DND-41 (cell line): ENCODE data around the gene PSMC1.

Source experiments
- ATAC-seq: fragments of 200-7000 bp; cut with Tn5 transposase; 3 replicates; pipeline ENCODE4 v1.9.1; 2021; ENCODE audit warnings: low read depth; ENCODE audit not compliant: insufficient read depth
- DNase-seq: peaks from one replicate; pipeline ENCODE4 v3.0.0-alpha.2; 2020
- H2AFZ ChIP-seq: 2 replicates; pipeline ENCODE4 v1.6.0; 2012; ENCODE audit warnings: low read depth, low read length
- H3K27ac ChIP-seq: 2 replicates; pipeline ENCODE4 v1.5.1; 2012; ENCODE audit warnings: low read length, inconsistent platforms
- H3K27me3 ChIP-seq: fragments of 200-600 bp; sonication (generic); 2 replicates; pipeline ENCODE4 v1.6.0; 2012; ENCODE audit warnings: low read length, mild to moderate bottlenecking, inconsistent platforms; ENCODE audit not compliant: insufficient read depth, poor library complexity
- H3K36me3 ChIP-seq: 2 replicates; pipeline ENCODE4 v1.5.1; 2012; ENCODE audit warnings: low read length, inconsistent platforms; ENCODE audit not compliant: insufficient read depth
- H3K4me1 ChIP-seq: 2 replicates; pipeline ENCODE4 v1.5.1; 2012; ENCODE audit warnings: mild to moderate bottlenecking, low read length; ENCODE audit not compliant: insufficient read depth
- H3K4me2 ChIP-seq: 2 replicates; pipeline ENCODE4 v1.6.0; 2012; ENCODE audit warnings: mild to moderate bottlenecking, moderate library complexity, low read length, inconsistent platforms; ENCODE audit not compliant: insufficient read depth
- H3K4me3 ChIP-seq, 2 experiments: fragments of 200-600 bp in 1 of 2; shearing (Covaris generic) in 1 of 2; 2 replicates each; pipeline ENCODE4 v1.5.1; 2012 to 2016; ENCODE audit warnings: inconsistent platforms in 2 of 2, low read length in 2 of 2, mild to moderate bottlenecking in 2 of 2, low read depth in 1 of 2, moderate library complexity in 1 of 2
- H3K79me2 ChIP-seq: 2 replicates; pipeline ENCODE4 v1.6.0; 2012; ENCODE audit warnings: low read length, inconsistent platforms; ENCODE audit not compliant: insufficient read depth
- H3K9ac ChIP-seq: 2 replicates; pipeline ENCODE4 v1.6.0; 2012; ENCODE audit warnings: low read depth, mild to moderate bottlenecking, inconsistent platforms, low read length, moderate library complexity
- H3K9me3 ChIP-seq: 2 replicates; pipeline ENCODE4 v1.5.1; 2012; ENCODE audit warnings: low read length, moderate library complexity, mild to moderate bottlenecking, inconsistent platforms; ENCODE audit not compliant: insufficient read depth, severe bottlenecking
- H4K20me1 ChIP-seq: 2 replicates; pipeline ENCODE4 v1.6.0; 2012; ENCODE audit warnings: low read length; ENCODE audit not compliant: insufficient read depth
- CTCF ChIP-seq: IDR thresholded peaks from 2 replicates; pipeline ENCODE4 v1.5.1; 2012; ENCODE audit warnings: borderline replicate concordance, low read length, moderate library complexity, mild to moderate bottlenecking; ENCODE audit not compliant: poor library complexity, severe bottlenecking; ENCODE audit errors: extremely low read depth
- EZH2 ChIP-seq: IDR thresholded peaks from 3 replicates; pipeline ENCODE4 v1.6.1; 2012; ENCODE audit warnings: borderline replicate concordance, low read depth, mild to moderate bottlenecking, moderate library complexity, low read length, inconsistent platforms; ENCODE audit not compliant: severe bottlenecking

Gene PSMC1

GRCh38 chr14:90288651-90289355, 32.5 kb downstream of the PSMC1 start:
- no peak for TF ChIP-seq EZH2
- TF ChIP-seq CTCF = no peak
- Histone ChIP-seq H3K4me3 (no peak overlapping the region), H3K27ac (no peak overlapping the region), H2AFZ (no peak overlapping the region), H3K4me2 (no peak overlapping the region), H3K79me2 (no peaks in the 10 kb centered on the region), H3K27me3 (no peaks in the 10 kb centered on the region), H3K9ac (no peak overlapping the region), H3K4me1 (no peaks in the 10 kb centered on the region), H4K20me1 (no peaks in the 10 kb centered on the region), H3K36me3 (peaks cover 81% of the 10 kb centered on the region), H3K9me3 (no peaks in the 10 kb centered on the region)
- DNase-seq = no peak
- ATAC-seq = no peak

GRCh38 chr14:90290337-90291011, 34.1 kb downstream of the PSMC1 start:
- H3K4me2 ChIP-seq = no peak overlapping the region
- H3K79me2 ChIP-seq = no peaks in the 10 kb centered on the region
- no peak overlapping the region for H3K4me3 ChIP-seq
- no peak overlapping the region for H2AFZ ChIP-seq
- no peaks in the 10 kb centered on the region for H3K9me3 ChIP-seq
- H4K20me1 ChIP-seq = no peaks in the 10 kb centered on the region
- H3K9ac ChIP-seq = no peak overlapping the region
- H3K27me3 ChIP-seq = no peaks in the 10 kb centered on the region
- TF ChIP-seq EZH2 = no peak
- no peak for TF ChIP-seq CTCF
- no peak overlapping the region for H3K27ac ChIP-seq
- no peak for DNase-seq
- no peaks in the 10 kb centered on the region for H3K4me1 ChIP-seq
- no peak for ATAC-seq
- peaks cover 87% of the 10 kb centered on the region for H3K36me3 ChIP-seq

- no peaks in the 10 kb centered on the region for H3K79me2 ChIP-seq
- H3K27ac ChIP-seq = no peak overlapping the region
- no peaks in the 10 kb centered on the region for H3K9me3 ChIP-seq
- peaks cover 87% of the 10 kb centered on the region for H3K36me3 ChIP-seq
- H3K9ac ChIP-seq = no peak overlapping the region
- H3K27me3 ChIP-seq = no peaks in the 10 kb centered on the region
- no peak overlapping the region for H3K4me2 ChIP-seq
- DNase-seq (no peak), ATAC-seq (no peak)
- H3K4me1 ChIP-seq = no peaks in the 10 kb centered on the region
- H2AFZ ChIP-seq = no peak overlapping the region
- H3K4me3 ChIP-seq = no peak overlapping the region
- TF ChIP-seq EZH2 (no peak), CTCF (no peak)
- no peaks in the 10 kb centered on the region for H4K20me1 ChIP-seq
Observed at GRCh38 chr14:90291699-90292098, 35.3 kb downstream of the PSMC1 start.
